Caco-2 (cell line): ENCODE data around the gene SEMA4D. TPM values are rescaled to one million over a fixed set of nuclear protein-coding genes. Genes with fewer than 3 reads are reported as not detected.

Experiments used
- BruUV-seq: library from RNA; stranded (reverse); fragments of 400-500 nt; replicated peaks from 2 replicates; lab custom pipeline; 2021; lab: Mats Ljungman, UMichigan
- CTCF ChIA-PET: fragments of 300-600 bp; sonication (Branson Sonifier 250); formaldehyde crosslinking; loops from one replicate; lab custom pipeline; 2022; ENCODE audit warnings: antibody characterized with exemption; lab: Charles Lee
- POLR2A ChIA-PET: fragments of 300-600 bp; sonication (Branson Sonifier 250); formaldehyde crosslinking; loops from one replicate; lab custom pipeline; 2022; ENCODE audit warnings: antibody characterized with exemption; lab: Charles Lee
- DNase-seq, 2 experiments: peaks; one replicate each; pipeline versions ENCODE4 v3.0.0 to v3.0.0-alpha.2; 2020 to 2022
- H3K27me3 ChIP-seq: replicated peaks from 2 replicates; pipeline ENCODE4 v1.6.0; 2011; ENCODE audit warnings: low read length; ENCODE audit not compliant: control insufficient read depth, insufficient read depth
- H3K36me3 ChIP-seq: 2 replicates; pipeline ENCODE4 v1.5.1; 2011; ENCODE audit warnings: low read length; ENCODE audit not compliant: control insufficient read depth, insufficient read depth
- H3K4me1 ChIP-seq: fragments of 250-450 bp; sonication (Bioruptor Pico); 2 replicates; pipeline ENCODE4 v1.5.1; 2020; ENCODE audit warnings: mild to moderate bottlenecking
- H3K4me3 ChIP-seq: 2 replicates; pipeline ENCODE4 v1.5.1; 2011; ENCODE audit warnings: low read depth, mild to moderate bottlenecking, control low read depth, low read length
- H3K9me3 ChIP-seq: fragments of 250-450 bp; sonication (Bioruptor Pico); 2 replicates; pipeline ENCODE4 v1.5.1; 2020; ENCODE audit warnings: mild to moderate bottlenecking, moderate library complexity
- H3K27ac Mint-ChIP-seq: one replicate; pipeline ENCODE4 v1.8.0; 2022; ENCODE audit warnings: mixed read lengths; ENCODE audit not compliant: unreplicated experiment
- H3K27me3 Mint-ChIP-seq: one replicate; pipeline ENCODE4 v1.8.0; 2022; ENCODE audit warnings: mixed read lengths; ENCODE audit not compliant: insufficient read depth, unreplicated experiment
- H3K36me3 Mint-ChIP-seq: one replicate; pipeline ENCODE4 v1.8.0; 2022; ENCODE audit warnings: mild to moderate bottlenecking, mixed read lengths; ENCODE audit not compliant: insufficient read depth, unreplicated experiment
- H3K4me1 Mint-ChIP-seq: one replicate; pipeline ENCODE4 v1.8.0; 2022; ENCODE audit warnings: low read depth, mixed read lengths; ENCODE audit not compliant: unreplicated experiment
- H3K4me3 Mint-ChIP-seq: one replicate; pipeline ENCODE4 v1.8.0; 2022; ENCODE audit warnings: mild to moderate bottlenecking, moderate library complexity, mixed read lengths; ENCODE audit not compliant: unreplicated experiment
- H3K9me3 Mint-ChIP-seq: one replicate; pipeline ENCODE4 v1.8.0; 2022; ENCODE audit warnings: mixed read lengths; ENCODE audit not compliant: unreplicated experiment
- intact Hi-C: fragments of 100-400 bp; cut with micrococcal nuclease; formaldehyde crosslinking; loops from one replicate; pipeline ENCODE4 v1.10.0; 2022; ENCODE audit not compliant: unreplicated experiment
- total RNA-seq: library from RNA; stranded (reverse); gene quantifications from 2 replicates; pipeline ENCODE4 v1.2.3, GENCODE V29; 2022
- TF ChIP-seq, protein P1 (sequence below), 2 experiments: fragments of 200-600 bp in 1 of 2; IDR thresholded peaks; 1 replicate in 1 of 2; 2 replicates in 1 of 2; pipeline versions ENCODE4 v1.5.1 to v1.8.0; 2011 to 2022; ENCODE audit warnings: antibody characterized with exemption in 1 of 2, control low read depth in 1 of 2, inconsistent platforms in 1 of 2, low read depth in 1 of 2, low read length in 1 of 2, mild to moderate bottlenecking in 1 of 2, moderate library complexity in 1 of 2; ENCODE audit not compliant: insufficient read depth in 1 of 2, severe bottlenecking in 1 of 2, unreplicated experiment in 1 of 2

SEMA4D gene
- total RNA-seq, 1 experiment from 2014 or later, result 17.1 TPM

DNA sequence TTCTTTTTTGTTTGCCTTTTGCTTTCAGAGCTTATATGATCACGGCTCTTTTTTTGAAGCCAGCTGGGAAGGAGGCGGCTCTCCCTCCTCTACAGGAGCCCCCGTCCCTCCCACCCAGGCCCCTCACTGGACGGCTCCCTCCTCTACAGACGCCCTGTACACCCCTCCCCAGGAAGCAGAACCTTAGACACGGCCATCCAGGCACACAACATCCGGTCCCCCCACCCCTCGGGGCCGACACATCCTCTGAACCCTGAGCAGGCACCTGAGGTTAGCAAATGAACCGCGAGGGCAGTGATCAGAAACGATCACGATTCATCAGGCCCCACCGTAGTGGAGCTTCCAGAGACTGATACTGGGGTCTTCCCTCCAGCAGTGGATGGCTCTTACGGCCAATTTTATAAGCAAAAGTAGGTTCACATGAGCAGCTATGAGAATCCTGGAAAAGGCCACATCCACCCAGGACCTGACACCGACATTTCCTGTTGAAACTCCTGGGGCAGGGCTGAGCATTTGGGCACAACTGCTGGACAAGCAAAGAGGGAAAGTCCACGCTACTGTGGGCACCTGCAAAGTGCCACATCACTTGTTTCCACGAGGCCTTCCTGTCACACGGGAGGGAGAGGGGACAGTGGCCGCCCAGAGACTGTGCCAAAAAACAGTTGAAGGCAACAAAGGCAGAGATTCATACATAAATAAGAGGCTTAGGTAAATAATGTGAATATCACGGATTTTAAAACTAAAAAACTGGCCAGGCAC lies 78.9 kb downstream of the SEMA4D start:
- CTCF ChIA-PET, result no interaction called here
- no peak overlapping the region for H3K4me3 ChIP-seq
- Mint-ChIP-seq H3K36me3 (no peaks in the 10 kb centered on the region), H3K27ac (no peak overlapping the region), H3K4me1 (no peaks in the 10 kb centered on the region), H3K27me3 (no peaks in the 10 kb centered on the region), H3K9me3 (no peaks in the 10 kb centered on the region), H3K4me3 (no peak overlapping the region)
- intact Hi-C loops, result no loop called here
- no peaks in the 10 kb centered on the region for H3K36me3 ChIP-seq
- H3K4me1 ChIP-seq, result no peaks in the 10 kb centered on the region
- TF ChIP-seq, protein P1, sequence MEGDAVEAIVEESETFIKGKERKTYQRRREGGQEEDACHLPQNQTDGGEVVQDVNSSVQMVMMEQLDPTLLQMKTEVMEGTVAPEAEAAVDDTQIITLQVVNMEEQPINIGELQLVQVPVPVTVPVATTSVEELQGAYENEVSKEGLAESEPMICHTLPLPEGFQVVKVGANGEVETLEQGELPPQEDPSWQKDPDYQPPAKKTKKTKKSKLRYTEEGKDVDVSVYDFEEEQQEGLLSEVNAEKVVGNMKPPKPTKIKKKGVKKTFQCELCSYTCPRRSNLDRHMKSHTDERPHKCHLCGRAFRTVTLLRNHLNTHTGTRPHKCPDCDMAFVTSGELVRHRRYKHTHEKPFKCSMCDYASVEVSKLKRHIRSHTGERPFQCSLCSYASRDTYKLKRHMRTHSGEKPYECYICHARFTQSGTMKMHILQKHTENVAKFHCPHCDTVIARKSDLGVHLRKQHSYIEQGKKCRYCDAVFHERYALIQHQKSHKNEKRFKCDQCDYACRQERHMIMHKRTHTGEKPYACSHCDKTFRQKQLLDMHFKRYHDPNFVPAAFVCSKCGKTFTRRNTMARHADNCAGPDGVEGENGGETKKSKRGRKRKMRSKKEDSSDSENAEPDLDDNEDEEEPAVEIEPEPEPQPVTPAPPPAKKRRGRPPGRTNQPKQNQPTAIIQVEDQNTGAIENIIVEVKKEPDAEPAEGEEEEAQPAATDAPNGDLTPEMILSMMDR (IDR thresholded peaks at IDR 0.05; ENCODE audit: insufficient read depth in 1 of 2, low read depth in 1 of 2, low read length in 1 of 2, severe bottlenecking in 1 of 2, unreplicated experiment in 1 of 2), result no peak
- POLR2A ChIA-PET, result no interaction called here
- no peaks in the 10 kb centered on the region for H3K27me3 ChIP-seq
- H3K9me3 ChIP-seq, result no peaks in the 10 kb centered on the region
- no peak for DNase-seq
- no TSS peak for BruUV-seq

DNA sequence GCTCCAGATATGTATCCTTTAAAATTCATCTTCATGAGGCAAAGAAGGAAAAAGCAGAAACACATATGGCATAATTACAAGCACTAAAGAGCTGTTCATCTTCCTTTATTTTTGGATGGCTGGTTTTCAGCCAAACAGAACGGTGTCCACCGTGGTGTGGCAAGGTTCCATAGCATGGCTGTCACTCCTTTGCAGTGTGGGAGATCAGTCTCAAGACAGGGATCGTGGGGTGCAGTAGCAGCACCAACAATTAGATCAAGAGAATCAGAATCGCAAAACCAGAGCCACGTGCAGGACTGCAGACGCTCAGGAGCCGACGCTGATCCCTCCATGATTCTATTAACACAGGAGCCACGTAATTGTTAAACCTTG lies 79.5 kb downstream of the SEMA4D start:
- no peaks in the 10 kb centered on the region for H3K4me1 ChIP-seq
- Mint-ChIP-seq H3K4me3 (no peak overlapping the region), H3K4me1 (no peaks in the 10 kb centered on the region), H3K9me3 (no peaks in the 10 kb centered on the region), H3K36me3 (no peaks in the 10 kb centered on the region), H3K27ac (no peak overlapping the region), H3K27me3 (no peaks in the 10 kb centered on the region)
- H3K27me3 ChIP-seq, result no peaks in the 10 kb centered on the region
- TF ChIP-seq, protein P1 (IDR thresholded peaks at IDR 0.05; ENCODE audit: insufficient read depth in 1 of 2, low read depth in 1 of 2, low read length in 1 of 2, severe bottlenecking in 1 of 2, unreplicated experiment in 1 of 2), result no peak
- H3K9me3 ChIP-seq, result no peaks in the 10 kb centered on the region
- intact Hi-C loops, result no loop called here
- no peak overlapping the region for H3K4me3 ChIP-seq
- POLR2A ChIA-PET, result no interaction called here
- no TSS peak for BruUV-seq
- DNase-seq, result no peak
- H3K36me3 ChIP-seq, result no peaks in the 10 kb centered on the region
- CTCF ChIA-PET, result no interaction called here

GRCh38 chr9:89417832-89418473 lies 80.0 kb downstream of the SEMA4D start:
- POLR2A ChIA-PET, result no interaction called here
- no peak overlapping the region for H3K27ac Mint-ChIP-seq
- no peak for DNase-seq

More at GRCh38 chr9:89417832-89418473, 80.0 kb downstream of the SEMA4D start:
- no peaks in the 10 kb centered on the region for H3K4me1 Mint-ChIP-seq
- no peaks in the 10 kb centered on the region for H3K27me3 ChIP-seq
- no peaks in the 10 kb centered on the region for H3K27me3 Mint-ChIP-seq
- H3K36me3 ChIP-seq, result no peaks in the 10 kb centered on the region
- BruUV-seq, result no TSS peak
- no peaks in the 10 kb centered on the region for H3K9me3 ChIP-seq
- CTCF ChIA-PET, result no interaction called here
- intact Hi-C loops, result no loop called here
- H3K4me1 ChIP-seq, result no peaks in the 10 kb centered on the region
- TF ChIP-seq, protein P1 (IDR thresholded peaks at IDR 0.05; ENCODE audit: insufficient read depth in 1 of 2, low read depth in 1 of 2, low read length in 1 of 2, severe bottlenecking in 1 of 2, unreplicated experiment in 1 of 2), result no peak
- no peaks in the 10 kb centered on the region for H3K9me3 Mint-ChIP-seq
- no peak overlapping the region for H3K4me3 Mint-ChIP-seq
- no peak overlapping the region for H3K4me3 ChIP-seq
- H3K36me3 Mint-ChIP-seq, result no peaks in the 10 kb centered on the region
